Measurements from ENCODE around the gene RAB37.
A peak's percentile ranks its signal among the peaks of the same experiment; 100 is the strongest.

Gene RAB37

GRCh38 chr17:74764751-74765286, 27.8 kb downstream of the RAB37 start:
- DNase-seq, result no peak

- DNase-seq, result no peak
Observed at GRCh38 chr17:74766413-74766812, 29.4 kb downstream of the RAB37 start.

- DNase-seq, result no peak
Observed at GRCh38 chr17:74767111-74767516, 30.1 kb downstream of the RAB37 start.

GRCh38 chr17:74768069-74768762, 31.2 kb downstream of the RAB37 start:
- DNase-seq, result no peak

GRCh38 chr17:74768763-74769114, 31.7 kb downstream of the RAB37 start:
- no peak for DNase-seq

GRCh38 chr17:74769266-74769855, 32.3 kb downstream of the RAB37 start:
- no peak for DNase-seq

- DNase-seq, result no peak
Observed at GRCh38 chr17:74769856-74770497, 32.9 kb downstream of the RAB37 start.

GRCh38 chr17:74770498-74771318, 33.7 kb downstream of the RAB37 start:
- no peak for DNase-seq

- DNase-seq, result no peak
Observed at GRCh38 chr17:74771319-74771914, 34.4 kb downstream of the RAB37 start.

GRCh38 chr17:74772053-74772452, 35.0 kb downstream of the RAB37 start:
- DNase-seq, result no peak

GRCh38 chr17:74773414-74773813, 36.4 kb downstream of the RAB37 start:
- no peak for DNase-seq

- DNase-seq, result no peak
Observed at GRCh38 chr17:74773871-74774286, 36.8 kb downstream of the RAB37 start.

GRCh38 chr17:74775409-74776043, 38.5 kb downstream of the RAB37 start:
- no peak for DNase-seq

GRCh38 chr17:74776044-74776962, 39.2 kb downstream of the RAB37 start, which contains the start of gene NAT9:
TSS of gene NAT9 (minus strand) at chr17:74776345. CDS start at chr17:74775698, 647 bp downstream.
- peak; percentile 43 for DNase-seq

- no peak for DNase-seq
Observed at GRCh38 chr17:74776990-74777389, 39.9 kb downstream of the RAB37 start.

GRCh38 chr17:74777901-74778515, 41.0 kb downstream of the RAB37 start:
- no peak for DNase-seq

GRCh38 chr17:74778960-74779359, 41.9 kb downstream of the RAB37 start:
- DNase-seq, result no peak

- no peak for DNase-seq
Observed at GRCh38 chr17:74779501-74779900, 42.4 kb downstream of the RAB37 start.

GRCh38 chr17:74779948-74780400, 42.9 kb downstream of the RAB37 start:
- DNase-seq, result no peak

GRCh38 chr17:74780443-74781238, 43.6 kb downstream of the RAB37 start:
- DNase-seq, result no peak

All from NCI-H187 treated with DMSO at 0.1 percent for 48 hours (cell line).